ENCODE measurements around the gene TRIB2.

DNA sequence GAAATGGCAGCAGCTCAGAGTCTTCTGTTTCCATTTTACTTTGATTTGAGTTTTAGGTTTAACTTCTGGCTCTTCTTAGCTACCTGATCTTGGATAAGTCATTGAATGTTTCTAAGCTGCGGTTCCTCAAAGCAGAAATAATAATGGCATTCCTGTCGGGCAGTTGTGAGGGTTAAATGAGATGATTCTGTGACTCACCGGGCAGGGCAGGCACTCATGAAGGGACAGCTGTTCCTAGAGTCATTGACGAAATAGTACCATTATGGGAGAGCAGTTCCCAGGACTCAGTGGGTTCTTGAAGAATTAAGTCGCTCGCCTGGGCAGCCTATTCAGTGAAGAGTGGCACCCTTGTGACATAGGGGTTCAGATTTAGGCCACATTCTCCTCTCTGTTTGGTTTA, 10.3 kb downstream of the TRIB2 start:
- TF ChIP-seq POLR2AphosphoS5 (IDR thresholded peaks at IDR 0.05; ENCODE audit: low read depth, low read length) (no peak), TAF1 (IDR thresholded peaks at IDR 0.05; ENCODE audit: borderline replicate concordance, insufficient read depth, low read length) (no peak)
- TF ChIP-seq, protein P1, sequence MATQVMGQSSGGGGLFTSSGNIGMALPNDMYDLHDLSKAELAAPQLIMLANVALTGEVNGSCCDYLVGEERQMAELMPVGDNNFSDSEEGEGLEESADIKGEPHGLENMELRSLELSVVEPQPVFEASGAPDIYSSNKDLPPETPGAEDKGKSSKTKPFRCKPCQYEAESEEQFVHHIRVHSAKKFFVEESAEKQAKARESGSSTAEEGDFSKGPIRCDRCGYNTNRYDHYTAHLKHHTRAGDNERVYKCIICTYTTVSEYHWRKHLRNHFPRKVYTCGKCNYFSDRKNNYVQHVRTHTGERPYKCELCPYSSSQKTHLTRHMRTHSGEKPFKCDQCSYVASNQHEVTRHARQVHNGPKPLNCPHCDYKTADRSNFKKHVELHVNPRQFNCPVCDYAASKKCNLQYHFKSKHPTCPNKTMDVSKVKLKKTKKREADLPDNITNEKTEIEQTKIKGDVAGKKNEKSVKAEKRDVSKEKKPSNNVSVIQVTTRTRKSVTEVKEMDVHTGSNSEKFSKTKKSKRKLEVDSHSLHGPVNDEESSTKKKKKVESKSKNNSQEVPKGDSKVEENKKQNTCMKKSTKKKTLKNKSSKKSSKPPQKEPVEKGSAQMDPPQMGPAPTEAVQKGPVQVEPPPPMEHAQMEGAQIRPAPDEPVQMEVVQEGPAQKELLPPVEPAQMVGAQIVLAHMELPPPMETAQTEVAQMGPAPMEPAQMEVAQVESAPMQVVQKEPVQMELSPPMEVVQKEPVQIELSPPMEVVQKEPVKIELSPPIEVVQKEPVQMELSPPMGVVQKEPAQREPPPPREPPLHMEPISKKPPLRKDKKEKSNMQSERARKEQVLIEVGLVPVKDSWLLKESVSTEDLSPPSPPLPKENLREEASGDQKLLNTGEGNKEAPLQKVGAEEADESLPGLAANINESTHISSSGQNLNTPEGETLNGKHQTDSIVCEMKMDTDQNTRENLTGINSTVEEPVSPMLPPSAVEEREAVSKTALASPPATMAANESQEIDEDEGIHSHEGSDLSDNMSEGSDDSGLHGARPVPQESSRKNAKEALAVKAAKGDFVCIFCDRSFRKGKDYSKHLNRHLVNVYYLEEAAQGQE (IDR thresholded peaks at IDR 0.05; ENCODE audit: insufficient read depth in 1 of 2, low read depth in 2 of 2, low read length in 2 of 2) = no peak
